Smooth muscle cell of the coronary artery (primary cell): Measurements from ENCODE around the gene C17orf107. TPM values are rescaled to one million over a fixed set of nuclear protein-coding genes. Genes with fewer than 3 reads are reported as not detected.

Experiments
- total RNA-seq: library from RNA; depleted of rRNA; stranded (reverse); fragments of >200 nt; gene quantifications from 2 replicates; pipeline ENCODE4 v1.2.3, GENCODE V29; 2014; ENCODE audit warnings: low replicate concordance

C17orf107 gene
- 2.1 and 7.4 TPM in 2 replicates for total RNA-seq

GRCh38 chr17:4899341-4900230 is at the start of gene C17orf107:
TSS of gene C17orf107 (plus strand) at chr17:4899536. CDS start at chr17:4899763, 227 bp downstream.

GRCh38 chr17:4903051-4903818 is 3.9 kb downstream of the C17orf107 start, which contains the start of gene CHRNE:
TSS of gene CHRNE (minus strand) at chr17:4903098. CDS start at chr17:4903063, 35 bp downstream.

GRCh38 chr17:4931963-4932362 is 32.6 kb downstream of the C17orf107 start, which contains the start of gene GP1BA:
TSS of gene GP1BA (plus strand) at chr17:4932277. CDS start at chr17:4932605, 328 bp downstream.

GRCh38 chr17:4939796-4940554 is 40.6 kb downstream of the C17orf107 start, which contains the start of the genes RNF167 and SLC25A11:
TSS of gene RNF167 (plus strand) at chr17:4940268. CDS start at chr17:4940910, 642 bp downstream.
TSS of gene SLC25A11 (minus strand) at chr17:4940046. CDS start at chr17:4939910, 136 bp downstream.

GRCh38 chr17:4948166-4948930 is 49.0 kb downstream of the C17orf107 start, which contains the start of gene PFN1:
TSS of gene PFN1 (minus strand) at chr17:4948530. CDS start at chr17:4948394, 136 bp downstream.

GRCh38 chr17:4950746-4951204 is 51.4 kb downstream of the C17orf107 start, which contains the start of gene ENO3:
TSS of gene ENO3 (plus strand) at chr17:4951119. CDS start at chr17:4951830, 711 bp downstream.

Other genes with a start within 250 kb of the C17orf107 start
- 6.4 and 10.1 TPM in 2 replicates for gene PELP1, start 195.4 kb upstream of the C17orf107 start, total RNA-seq
- gene ARRB2, start 188.9 kb upstream of the C17orf107 start, total RNA-seq = 1.7 and 3.9 TPM in 2 replicates
- gene MED11, start 168.1 kb upstream of the C17orf107 start, total RNA-seq = 10.1 and 12.1 TPM in 2 replicates
- gene ZMYND15, start 159.7 kb upstream of the C17orf107 start, total RNA-seq = 0.23 TPM in 1 of 2 replicates, not detected in the other
- 0.59 and 0.83 TPM in 2 replicates for gene CXCL16, start 159.6 kb upstream of the C17orf107 start, total RNA-seq
- not detected in 2 replicates for gene TM4SF5, start 127.7 kb upstream of the C17orf107 start, total RNA-seq
- gene VMO1, start 113.2 kb upstream of the C17orf107 start, total RNA-seq = 0.08 and 0.23 TPM in 2 replicates
- not detected in 2 replicates for gene GLTPD2, start 110.6 kb upstream of the C17orf107 start, total RNA-seq
- gene PSMB6, start 103.4 kb upstream of the C17orf107 start, total RNA-seq = 121 and 237 TPM in 2 replicates
- gene PLD2, start 92.4 kb upstream of the C17orf107 start, total RNA-seq = 15.1 and 16.5 TPM in 2 replicates
- 20.7 and 36.0 TPM in 2 replicates for gene MINK1, start 66.2 kb upstream of the C17orf107 start, total RNA-seq
- 0.38 and 0.47 TPM in 2 replicates for gene CHRNE, start 3.6 kb downstream of the C17orf107 start, total RNA-seq
- gene GP1BA, start 32.7 kb downstream of the C17orf107 start, total RNA-seq = not detected in 2 replicates
- gene SLC25A11, start 40.5 kb downstream of the C17orf107 start, total RNA-seq = 51.1 and 76.2 TPM in 2 replicates
- 12.1 and 13.3 TPM in 2 replicates for gene RNF167, start 40.7 kb downstream of the C17orf107 start, total RNA-seq
- 665 and 1,065 TPM in 2 replicates for gene PFN1, start 49.0 kb downstream of the C17orf107 start, total RNA-seq
- 2.7 and 4.9 TPM in 2 replicates for gene ENO3, start 51.6 kb downstream of the C17orf107 start, total RNA-seq
- 44.5 and 69.5 TPM in 2 replicates for gene SPAG7, start 68.3 kb downstream of the C17orf107 start, total RNA-seq
- gene CAMTA2, start 88.1 kb downstream of the C17orf107 start, total RNA-seq = 4.1 TPM in 2 replicates
- 0.30 and 1.1 TPM in 2 replicates for gene INCA1, start 98.0 kb downstream of the C17orf107 start, total RNA-seq
- gene KIF1C, start 98.4 kb downstream of the C17orf107 start, total RNA-seq = 67.5 and 86.1 TPM in 2 replicates
- gene SLC52A1, start 135.9 kb downstream of the C17orf107 start, total RNA-seq = 0.15 and 0.82 TPM in 2 replicates
- gene ZFP3, start 178.9 kb downstream of the C17orf107 start, total RNA-seq = 0.47 and 0.90 TPM in 2 replicates
- gene ZNF232, start 212.3 kb downstream of the C17orf107 start, total RNA-seq = 4.2 and 4.7 TPM in 2 replicates
- not detected in 2 replicates for gene USP6, start 216.5 kb downstream of the C17orf107 start, total RNA-seq